GM23338 (cell line): ENCODE measurements around the gene CFAP410. TPM values are rescaled to one million over a fixed set of nuclear protein-coding genes. Genes with fewer than 3 reads are reported as not detected.

Experiments used
- ATAC-seq: fragments of 200-7000 bp; cut with Tn5 transposase; 3 replicates; pipeline ENCODE4 v1.9.1; 2020
- DNase-seq: peaks from one replicate; pipeline ENCODE4 v3.0.0-alpha.2; 2015; ENCODE audit warnings: low spot score
- H2AFZ ChIP-seq: fragments of 200-600 bp; sonication (generic); 2 replicates; pipeline ENCODE4 v1.8.0; 2016; ENCODE audit warnings: antibody characterized with exemption, mild to moderate bottlenecking, moderate library complexity
- H3F3A ChIP-seq: fragments of 200-600 bp; sonication (generic); replicated peaks from 2 replicates; pipeline ENCODE4 v1.8.0; 2017; ENCODE audit warnings: antibody characterized with exemption, mixed run types, low read depth
- H3K27ac ChIP-seq: fragments of 200-600 bp; sonication (generic); 2 replicates; pipeline ENCODE4 v1.6.1; 2016; ENCODE audit warnings: low read depth
- H3K27me3 ChIP-seq: fragments of 200-600 bp; sonication (generic); 2 replicates; pipeline ENCODE4 v1.8.0; 2016; ENCODE audit warnings: mild to moderate bottlenecking, mixed run types, moderate library complexity; ENCODE audit not compliant: insufficient read depth
- H3K36me3 ChIP-seq: fragments of 200-600 bp; sonication (generic); 2 replicates; pipeline ENCODE4 v1.8.0; 2016; ENCODE audit warnings: mild to moderate bottlenecking; ENCODE audit not compliant: insufficient read depth
- H3K4me1 ChIP-seq: fragments of 200-600 bp; sonication (generic); 2 replicates; pipeline ENCODE4 v1.8.0; 2016; ENCODE audit warnings: mild to moderate bottlenecking, moderate library complexity; ENCODE audit not compliant: insufficient read depth
- H3K4me2 ChIP-seq: fragments of 200-600 bp; sonication (generic); 2 replicates; pipeline ENCODE4 v1.7.1; 2017; ENCODE audit warnings: mixed run types
- H3K4me3 ChIP-seq: fragments of 200-600 bp; sonication (generic); 2 replicates; pipeline ENCODE4 v1.6.1; 2016; ENCODE audit warnings: mixed run types
- H3K79me2 ChIP-seq: fragments of 200-600 bp; sonication (generic); replicated peaks from 2 replicates; pipeline ENCODE4 v1.8.0; 2017; ENCODE audit warnings: mild to moderate bottlenecking; ENCODE audit not compliant: insufficient read depth
- H3K9me2 ChIP-seq: fragments of 200-600 bp; sonication (generic); 2 replicates; pipeline ENCODE4 v1.8.0; 2017; ENCODE audit not compliant: insufficient read depth
- H4K20me1 ChIP-seq: fragments of 200-600 bp; sonication (generic); replicated peaks from 2 replicates; pipeline ENCODE4 v1.8.0; 2017; ENCODE audit warnings: mild to moderate bottlenecking; ENCODE audit not compliant: insufficient read depth
- H3K27ac Mint-ChIP-seq: 2 replicates; pipeline ENCODE4 v1.8.0; 2020; ENCODE audit warnings: inconsistent platforms, mild to moderate bottlenecking, moderate library complexity, mixed read lengths
- H3K27me3 Mint-ChIP-seq: 3 replicates; pipeline ENCODE4 v1.8.0; 2022; ENCODE audit warnings: low read depth, mild to moderate bottlenecking, moderate library complexity, mixed read lengths, inconsistent platforms; ENCODE audit not compliant: insufficient read depth, poor library complexity
- H3K36me3 Mint-ChIP-seq: 3 replicates; pipeline ENCODE4 v1.8.0; 2021; ENCODE audit warnings: low read depth, mild to moderate bottlenecking, inconsistent platforms, moderate library complexity, mixed read lengths
- H3K4me1 Mint-ChIP-seq: 3 replicates; pipeline ENCODE4 v1.8.0; 2020; ENCODE audit warnings: mild to moderate bottlenecking, inconsistent platforms, mixed read lengths
- H3K4me3 Mint-ChIP-seq: 3 replicates; pipeline ENCODE4 v1.8.0; 2021; ENCODE audit warnings: moderate library complexity, mild to moderate bottlenecking, inconsistent platforms, mixed read lengths
- H3K9me3 Mint-ChIP-seq: 3 replicates; pipeline ENCODE4 v1.8.0; 2020; ENCODE audit warnings: moderate library complexity, mild to moderate bottlenecking, inconsistent platforms, mixed read lengths
- CTCF ChIP-seq, 2 experiments: fragments of 200-600 bp in 1 of 2; sonication (generic) in 1 of 2; conservative IDR thresholded peaks; 2 replicates each; pipeline versions ENCODE4 v1.5.1 to v1.6.1; 2016 to 2017; ENCODE audit warnings: antibody characterized with exemption in 2 of 2, low read depth in 2 of 2, mild to moderate bottlenecking in 2 of 2, moderate library complexity in 1 of 2
- ETS1 ChIP-seq: IDR thresholded peaks from 2 replicates; pipeline ENCODE4 v1.6.1; 2016; ENCODE audit warnings: antibody characterized with exemption
- EZH2 ChIP-seq: fragments of 200-600 bp; sonication (generic); IDR thresholded peaks from one replicate; pipeline ENCODE4 v1.8.0; 2017; ENCODE audit warnings: antibody characterized with exemption, mild to moderate bottlenecking, low read depth; ENCODE audit not compliant: unreplicated experiment
- EZH2phosphoT487 ChIP-seq: fragments of 200-600 bp; sonication (generic); IDR thresholded peaks from one replicate; pipeline ENCODE4 v1.8.1; 2018; ENCODE audit warnings: antibody characterized with exemption; ENCODE audit not compliant: unreplicated experiment
- NANOG ChIP-seq: IDR thresholded peaks from 2 replicates; pipeline ENCODE4 v1.6.1; 2016; ENCODE audit warnings: antibody characterized with exemption, borderline replicate concordance
- POLR2AphosphoS5 ChIP-seq: IDR thresholded peaks from 2 replicates; pipeline ENCODE4 v1.6.1; 2016; ENCODE audit warnings: antibody characterized with exemption, low read depth
- REST ChIP-seq: IDR thresholded peaks from one replicate; pipeline ENCODE4 v1.6.1; 2018; ENCODE audit warnings: antibody characterized with exemption; ENCODE audit not compliant: unreplicated experiment
- ZNF114 ChIP-seq: fragments of 250-450 bp; sonication (Bioruptor Pico); IDR thresholded peaks from 2 replicates; pipeline ENCODE4 v1.5.0; 2020; ENCODE audit warnings: mild to moderate bottlenecking, moderate library complexity
- ZNF331 ChIP-seq: fragments of 250-450 bp; sonication (Bioruptor Pico); IDR thresholded peaks from 2 replicates; pipeline ENCODE4 v1.5.0; 2020; ENCODE audit warnings: low read depth, mild to moderate bottlenecking, moderate library complexity
- polyA plus RNA-seq: library from polyadenylated mRNA; unstranded; fragments of >200 nt; fragmentation: Nextera tagmentation; extraction: Ambion mirVana; gene quantifications from 2 replicates; pipeline ENCODE4 v1.2.1, GENCODE V29; 2016
- total RNA-seq: library from RNA; depleted of rRNA; stranded (reverse); fragments of >200 nt; shearing (Covaris generic); gene quantifications from 2 replicates; pipeline ENCODE4 v1.2.3, GENCODE V29; 2014

CFAP410 gene
- total and polyA plus RNA-seq, 2 experiments from 2014 or later = 11.0 to 24.0 TPM

- H3K4me1 ChIP-seq = no peaks in the 10 kb centered on the region
- Mint-ChIP-seq H3K36me3 (no peaks in the 10 kb centered on the region; the same call in 2 of the 3 replicates), H3K27ac (no peak overlapping the region), H3K4me3 (no peak overlapping the region), H3K27me3 (peaks cover 3% of the 10 kb centered on the region), H3K9me3 (no peaks in the 10 kb centered on the region), H3K4me1 (no peaks in the 10 kb centered on the region)
- DNase-seq (no peak), ATAC-seq (peak; percentile 36)
- no peaks in the 10 kb centered on the region for H3K9me2 ChIP-seq
- H4K20me1 ChIP-seq = no peaks in the 10 kb centered on the region
- TF ChIP-seq ETS1 (no peak), REST (no peak), CTCF (conservative IDR thresholded peaks at IDR 0.05; ENCODE audit: low read depth in 2 of 2) (peak; percentile 13 to 48; a peak in 1 of 4 replicates), NANOG (no peak)
- H2AFZ ChIP-seq = no peak overlapping the region
- H3K36me3 ChIP-seq = no peaks in the 10 kb centered on the region
- no peak overlapping the region for H3K27ac ChIP-seq
- H3F3A ChIP-seq = no peaks in the 10 kb centered on the region; the same call in 1 of the 2 replicates
- H3K79me2 ChIP-seq = no peaks in the 10 kb centered on the region
- no peak overlapping the region for H3K4me3 ChIP-seq
- H3K4me2 ChIP-seq = no peak overlapping the region
- no peaks in the 10 kb centered on the region for H3K27me3 ChIP-seq
Observed at GRCh38 chr21:44332383-44332782, 6.8 kb downstream of the CFAP410 start.

- H4K20me1 ChIP-seq = no peaks in the 10 kb centered on the region
- H3K27me3 ChIP-seq = no peaks in the 10 kb centered on the region
- H3K4me1 ChIP-seq = no peaks in the 10 kb centered on the region
- H3K36me3 ChIP-seq = no peaks in the 10 kb centered on the region
- Mint-ChIP-seq H3K27me3 (peaks cover 3% of the 10 kb centered on the region), H3K4me3 (no peak overlapping the region), H3K4me1 (no peaks in the 10 kb centered on the region), H3K36me3 (no peaks in the 10 kb centered on the region; the same call in 2 of the 3 replicates), H3K27ac (no peak overlapping the region), H3K9me3 (no peaks in the 10 kb centered on the region)
- no peak overlapping the region for H3K27ac ChIP-seq
- no peaks in the 10 kb centered on the region for H3K79me2 ChIP-seq
- H3K9me2 ChIP-seq = no peaks in the 10 kb centered on the region
- no peaks in the 10 kb centered on the region for H3F3A ChIP-seq
- H3K4me3 ChIP-seq = no peak overlapping the region
- no peak overlapping the region for H3K4me2 ChIP-seq
- ATAC-seq = no peak
- no peak overlapping the region for H2AFZ ChIP-seq
- DNase-seq = no peak
- TF ChIP-seq POLR2AphosphoS5 = no peak
- TF ChIP-seq REST = no peak
- no peak for TF ChIP-seq EZH2
- no peak for TF ChIP-seq CTCF (conservative IDR thresholded peaks at IDR 0.05; ENCODE audit: low read depth in 2 of 2)
- no peak for TF ChIP-seq ETS1
- no peak for TF ChIP-seq ZNF114 (CRISPR knock-in tag)
- no peak for TF ChIP-seq ZNF331 (CRISPR knock-in tag)
- no peak for TF ChIP-seq EZH2phosphoT487
Observed at GRCh38 chr21:44331650-44332307, 7.4 kb downstream of the CFAP410 start.
